Pancreas (tissue), 10 donors: ENCODE measurements around the gene U2SURP. TPM values are rescaled to one million over a fixed set of nuclear protein-coding genes. Genes with fewer than 3 reads are reported as not detected.

ENCODE experiments used
- ATAC-seq, 4 donors: fragments of 200-7000 bp; cut with Tn5 transposase; one replicate each; pipeline versions ENCODE4 v1.8.0 to v1.9.1; 2020; ENCODE audit warnings: mild to moderate bottlenecking in 4 of 4, moderate library complexity in 4 of 4
- DNase-seq, 6 donors: peaks; one replicate each; pipeline ENCODE4 v3.0.0-alpha.2; 2020
- FAIRE-seq: peaks from 2 replicates; lab custom pipeline; 2012; peaks lifted over from hg19 to GRCh38; lab: Jason Lieb, UNC
- H3K27ac ChIP-seq, 4 donors: fragments of 200-600 bp; sonication (generic); 1 replicate in 3 of 4; 2 replicates in 1 of 4; pipeline versions ENCODE4 v1.5.0 to v1.8.0; 2020
- H3K27me3 ChIP-seq, 4 donors: fragments of 200-600 bp; one replicate each; pipeline ENCODE4 v1.8.0; 2021
- H3K36me3 ChIP-seq, 3 donors: fragments of 200-600 bp; sonication (generic) in 1 of 3; one replicate each; pipeline versions ENCODE4 v1.5.0 to v1.8.0; 2020 to 2021
- H3K4me1 ChIP-seq, 3 donors: fragments of 200-600 bp; one replicate each; pipeline ENCODE4 v1.8.0; 2021
- H3K4me3 ChIP-seq, 4 donors: fragments of 200-600 bp; sonication (generic) in 2 of 4; one replicate each; pipeline versions ENCODE4 v1.5.0 to v1.8.0; 2020 to 2021
- H3K9me3 ChIP-seq, 4 donors: fragments of 200-600 bp; one replicate each; pipeline ENCODE4 v1.8.0; 2021
- WGBS, 2 donors: extraction: QIAGEN DNeasy Blood & Tissue Kit; methylation state at CpG; one replicate each; pipeline ENCODE4 v1.1.7; 2013; 5-methylcytosine and 5-hydroxymethylcytosine counted together
- intact Hi-C, 3 donors: fragments of 100-400 bp; cut with DNase I; formaldehyde crosslinking; loops; one replicate each; pipeline versions ENCODE4 v1.11.1 to v1.14.2; 2022
- polyA plus RNA-seq, 2 donors: library from polyadenylated mRNA; stranded (reverse); fragments of 200-250 nt; gene quantifications; one replicate each; pipeline ENCODE4 v1.2.3, GENCODE V29; 2013
- total RNA-seq, 6 donors: library from RNA; stranded (reverse); fragmentation: NEBNext Ultra II Directional in 4 of 6; extraction: Animal tissue kit (Norgen Biotek cat#: 25700) in 4 of 6; gene quantifications; one replicate each; pipeline versions ENCODE4 v1.2.1 to v1.2.4, GENCODE V29; 2021 to 2023
- TF ChIP-seq, protein P1 (sequence below), 4 donors: fragments of 200-600 bp; sonication (generic) in 3 of 4; IDR thresholded peaks; one replicate each; pipeline versions ENCODE4 v1.5.0 to v1.8.0; 2021; ENCODE audit warnings: antibody characterized with exemption in 4 of 4
- donor health status: healthy with polysubstance abuse.
- donor health status: DM: no; HTN: no; CAD: no; lungs with moderate emphysema.
- donor health status: DM: no; HTN: no; CAD: no.
- donor health status: control.
- donor health status: control.
- donor health status: Bipolar disorder and iron deficiency.
- donor health status: DM: yes; HTN: yes; CAD: no.
- donor health status: DM: no; HTN: no; CAD: no.
- donor health status: DM: no; HTN: no; CAD: no.
- donor health status: DM: yes; HTN: yes; CAD: no.

Gene U2SURP
- 10 to 100 TPM; 29.4 to 48.2 (median 36.7) TPM for total RNA-seq
- 10 to 100 TPM; 19.9 to 36.4 TPM for polyA plus RNA-seq

DNA sequence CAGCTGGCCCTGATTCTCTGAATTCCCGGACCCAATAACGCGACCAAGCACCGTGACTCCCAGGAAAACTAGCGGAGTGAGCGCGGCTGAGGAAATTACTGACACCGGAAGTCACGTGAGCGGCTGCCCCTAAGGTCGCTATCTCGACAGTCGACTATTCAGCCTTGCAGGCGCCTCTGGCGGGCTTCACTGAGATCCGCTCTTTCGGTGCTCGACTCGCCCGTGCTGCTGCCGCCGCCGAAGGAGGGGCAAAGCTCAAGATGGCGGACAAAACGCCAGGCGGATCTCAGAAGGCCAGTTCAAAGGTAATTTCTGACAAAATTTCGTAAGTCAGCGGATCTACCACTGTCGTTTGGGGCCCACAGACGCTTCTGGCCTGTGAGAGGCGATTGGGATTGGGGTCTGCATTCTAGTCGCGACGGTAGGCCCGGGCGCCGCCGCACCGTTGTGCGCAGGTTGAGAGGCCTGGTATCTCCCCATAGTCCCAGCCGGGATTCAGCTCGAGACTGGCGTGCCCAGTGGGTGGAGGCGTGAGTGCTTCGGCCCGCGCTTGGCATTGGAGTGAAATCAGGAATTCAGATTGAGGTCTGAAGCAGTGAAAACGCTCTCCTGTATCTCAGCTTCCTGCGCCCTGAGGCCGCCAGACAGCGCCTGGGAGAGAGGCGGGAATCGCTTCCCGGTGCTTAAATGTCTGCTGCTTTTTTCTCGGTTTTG lies at the start of gene U2SURP:
Gene U2SURP (plus strand): TSS at position 202 of the 714 bp plus-strand sequence. CDS start 59 bp downstream, at position 261.
- Histone ChIP-seq H3K27me3 (no peaks in the 10 kb centered on the region), H3K36me3 (no peaks in the 10 kb centered on the region), H3K9me3 (no peaks in the 10 kb centered on the region), H3K4me3 (peak within 1 kb of the TSS; percentile 79 to 93 (median 88)), H3K27ac (peak within 1 kb of the TSS; percentile 73 to 92 (median 83)), H3K4me1 (peaks cover 0 to 14% (median 13%) of the 10 kb centered on the region in 3 donors)
- TF ChIP-seq, protein P1, sequence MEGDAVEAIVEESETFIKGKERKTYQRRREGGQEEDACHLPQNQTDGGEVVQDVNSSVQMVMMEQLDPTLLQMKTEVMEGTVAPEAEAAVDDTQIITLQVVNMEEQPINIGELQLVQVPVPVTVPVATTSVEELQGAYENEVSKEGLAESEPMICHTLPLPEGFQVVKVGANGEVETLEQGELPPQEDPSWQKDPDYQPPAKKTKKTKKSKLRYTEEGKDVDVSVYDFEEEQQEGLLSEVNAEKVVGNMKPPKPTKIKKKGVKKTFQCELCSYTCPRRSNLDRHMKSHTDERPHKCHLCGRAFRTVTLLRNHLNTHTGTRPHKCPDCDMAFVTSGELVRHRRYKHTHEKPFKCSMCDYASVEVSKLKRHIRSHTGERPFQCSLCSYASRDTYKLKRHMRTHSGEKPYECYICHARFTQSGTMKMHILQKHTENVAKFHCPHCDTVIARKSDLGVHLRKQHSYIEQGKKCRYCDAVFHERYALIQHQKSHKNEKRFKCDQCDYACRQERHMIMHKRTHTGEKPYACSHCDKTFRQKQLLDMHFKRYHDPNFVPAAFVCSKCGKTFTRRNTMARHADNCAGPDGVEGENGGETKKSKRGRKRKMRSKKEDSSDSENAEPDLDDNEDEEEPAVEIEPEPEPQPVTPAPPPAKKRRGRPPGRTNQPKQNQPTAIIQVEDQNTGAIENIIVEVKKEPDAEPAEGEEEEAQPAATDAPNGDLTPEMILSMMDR (IDR thresholded peaks at IDR 0.05): no peak
- intact Hi-C loops: no loop called here
- peak; percentile 97 to 99 (median 98) for ATAC-seq
- peak; percentile 39 for FAIRE-seq
- DNase-seq: peak; percentile 91 to 97 (median 96)
- WGBS, 2 donors: 0% methylated on average over 55 of the region's 55 CpGs

DNA sequence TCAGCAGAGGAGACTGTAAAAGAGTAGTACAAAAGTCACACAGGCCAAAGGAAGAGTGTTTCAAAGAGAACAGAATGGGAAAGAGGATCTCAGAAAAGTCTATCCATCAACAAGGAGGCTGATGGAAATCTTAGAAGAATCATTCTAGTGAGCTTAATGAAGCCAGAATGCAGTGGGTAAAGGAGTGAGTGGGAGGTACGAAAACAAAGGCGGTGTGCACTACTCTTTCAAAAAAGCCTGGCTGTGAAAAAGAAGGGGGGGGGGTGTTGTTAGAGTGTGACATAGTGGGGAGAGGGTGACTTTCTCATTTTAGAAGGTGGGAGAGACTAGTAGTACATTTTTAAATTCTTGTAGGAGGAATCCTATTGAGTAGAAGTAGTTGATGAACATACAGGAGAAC lies 49.6 kb upstream of the U2SURP start:
- Histone ChIP-seq H3K36me3 (no peaks in the 10 kb centered on the region), H3K27ac (no peak overlapping the region), H3K4me3 (no peak overlapping the region), H3K4me1 (no peaks in the 10 kb centered on the region), H3K27me3 (peaks cover 0 to 16% (median 0%) of the 10 kb centered on the region in 4 donors), H3K9me3 (no peaks in the 10 kb centered on the region)
- DNase-seq (no peak), ATAC-seq (no peak), FAIRE-seq (no peak)
- intact Hi-C loops: no loop called here
- 94% methylated on average over 2 of the region's 2 CpGs for WGBS, 2 donors
- TF ChIP-seq, protein P1 (IDR thresholded peaks at IDR 0.05): no peak

DNA sequence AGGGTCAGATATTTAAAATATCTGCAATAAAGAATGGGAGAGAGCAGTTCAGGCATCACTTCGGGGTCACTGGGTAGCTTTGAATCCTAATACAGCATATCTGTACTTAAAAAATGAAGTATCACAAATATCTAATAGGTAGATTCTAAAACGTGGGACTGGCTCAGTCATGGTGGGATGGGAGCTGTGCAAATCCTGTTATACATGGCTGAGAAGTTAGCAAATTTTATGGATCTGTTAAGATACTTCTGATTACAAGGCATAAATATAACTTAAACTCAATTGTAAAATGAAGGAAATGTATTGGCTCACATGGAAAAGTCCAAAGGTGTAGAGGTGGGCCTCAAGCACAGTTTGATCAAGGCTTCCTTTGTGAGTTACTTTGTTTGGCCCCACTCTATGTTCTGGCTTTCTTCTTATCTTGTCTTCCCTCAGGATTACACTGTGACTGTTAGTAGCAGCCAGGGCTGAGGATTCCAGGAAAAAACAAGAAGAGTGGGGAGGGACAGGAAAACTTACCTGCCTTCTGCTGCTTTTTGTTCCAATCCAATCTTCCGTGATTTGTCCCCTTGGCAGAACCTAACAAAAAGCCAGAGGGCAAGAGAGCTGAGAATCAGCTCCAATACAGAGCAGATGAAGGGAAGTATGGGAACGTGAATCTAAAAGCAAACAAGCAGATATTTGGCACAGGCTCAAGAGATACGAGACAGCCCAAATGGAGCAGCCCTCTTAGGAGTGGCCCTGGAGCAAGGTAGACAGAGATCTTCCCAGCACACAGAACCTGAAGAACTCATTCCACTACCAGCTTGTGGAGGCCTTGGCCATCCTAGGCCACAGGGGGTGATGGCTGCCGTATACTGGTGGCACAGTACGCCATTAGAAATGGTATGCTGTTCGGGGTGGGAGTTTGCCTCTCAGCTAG lies 48.8 kb upstream of the U2SURP start:
- intact Hi-C loops: no loop called here
- DNase-seq (no peak), FAIRE-seq (no peak), ATAC-seq (no peak)
- H3K9me3 ChIP-seq: no peaks in the 10 kb centered on the region
- no peaks in the 10 kb centered on the region for H3K36me3 ChIP-seq
- H3K27me3 ChIP-seq: peaks cover 0 to 9% (median 0%) of the 10 kb centered on the region in 4 donors
- H3K4me1 ChIP-seq: no peaks in the 10 kb centered on the region
- WGBS, 2 donors: 65 to 67% methylated on average over 8 of the region's 8 CpGs
- TF ChIP-seq, protein P1 (IDR thresholded peaks at IDR 0.05): no peak
- no peak overlapping the region for H3K27ac ChIP-seq
- no peak overlapping the region for H3K4me3 ChIP-seq

DNA sequence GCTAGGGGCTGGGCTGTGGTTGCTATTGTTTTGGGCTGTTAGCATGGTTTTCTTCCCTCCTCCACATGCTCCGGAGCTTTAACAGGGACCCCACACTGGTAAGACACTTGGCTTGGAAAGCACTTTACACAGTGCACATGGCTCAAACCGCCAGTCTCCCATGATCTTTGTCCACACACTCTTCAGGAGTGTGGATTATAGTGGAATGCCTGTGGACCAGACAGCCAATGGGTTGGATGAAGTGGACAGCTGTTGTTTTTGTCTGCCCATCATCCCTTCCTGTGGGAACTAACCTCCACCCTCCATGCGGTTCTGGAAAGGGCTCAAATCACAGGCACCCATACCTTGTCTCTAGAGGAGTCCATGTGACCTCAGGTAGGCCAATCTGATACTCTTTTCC lies 47.9 kb upstream of the U2SURP start:
- 76 to 80% methylated on average over 3 of the region's 3 CpGs for WGBS, 2 donors
- intact Hi-C loops: no loop called here
- TF ChIP-seq, protein P1 (IDR thresholded peaks at IDR 0.05): no peak
- Histone ChIP-seq H3K36me3 (no peaks in the 10 kb centered on the region), H3K9me3 (no peaks in the 10 kb centered on the region), H3K27ac (no peak overlapping the region), H3K4me3 (no peak overlapping the region), H3K27me3 (peaks cover 0 to 8% (median 0%) of the 10 kb centered on the region in 4 donors), H3K4me1 (no peaks in the 10 kb centered on the region)
- no peak for DNase-seq
- no peak for ATAC-seq
- no peak for FAIRE-seq
